H9 (cell line): Measurements from ENCODE around the gene VPS41. TPM values are rescaled to one million over a fixed set of nuclear protein-coding genes. Genes with fewer than 3 reads are reported as not detected.

Experiments
- DNase-seq: peaks from one replicate; pipeline ENCODE4 v3.0.0-alpha.2; 2017
- H2AFZ ChIP-seq: one replicate; pipeline ENCODE4 v1.6.1; 2013; ENCODE audit warnings: mild to moderate bottlenecking, low read length, control low read depth, moderate library complexity
- H2AK5ac ChIP-seq: 2 replicates; pipeline ENCODE4 v1.6.1; 2013; ENCODE audit warnings: low read length, control low read depth, mixed read lengths; ENCODE audit not compliant: insufficient read length
- H2BK120ac ChIP-seq: one replicate; pipeline ENCODE4 v1.6.1; 2013; ENCODE audit warnings: low read depth, mild to moderate bottlenecking, low read length, control low read depth, inconsistent platforms; ENCODE audit not compliant: poor library complexity, severe bottlenecking
- H2BK12ac ChIP-seq: 2 replicates; pipeline ENCODE4 v1.6.1; 2013; ENCODE audit warnings: low read length, control low read depth, mixed read lengths, low read depth; ENCODE audit not compliant: insufficient read length
- H2BK15ac ChIP-seq: 2 replicates; pipeline ENCODE4 v1.6.1; 2013; ENCODE audit warnings: low read depth, low read length, control low read depth
- H2BK20ac ChIP-seq: one replicate; pipeline ENCODE4 v1.6.1; 2013; ENCODE audit warnings: low read depth, mild to moderate bottlenecking, low read length, control low read depth, inconsistent platforms; ENCODE audit not compliant: poor library complexity, severe bottlenecking
- H2BK5ac ChIP-seq: 2 replicates; pipeline ENCODE4 v1.6.1; 2013; ENCODE audit warnings: low read length, control low read depth, mixed read lengths; ENCODE audit not compliant: insufficient read length
- H3K14ac ChIP-seq: 2 replicates; pipeline ENCODE4 v1.6.1; 2013; ENCODE audit warnings: low read length, control low read depth; ENCODE audit not compliant: insufficient read depth
- H3K18ac ChIP-seq: 2 replicates; pipeline ENCODE4 v1.6.1; 2013; ENCODE audit warnings: low read depth, mild to moderate bottlenecking, mixed read lengths, low read length, control low read depth; ENCODE audit not compliant: insufficient read length
- H3K23ac ChIP-seq: 2 replicates; pipeline ENCODE4 v1.6.1; 2013; ENCODE audit warnings: low read length, control low read depth, mixed read lengths, low read depth; ENCODE audit not compliant: insufficient read length
- H3K23me2 ChIP-seq: 2 replicates; pipeline ENCODE4 v1.6.1; 2013; ENCODE audit warnings: low read depth, mild to moderate bottlenecking, mixed read lengths, low read length, control low read depth; ENCODE audit not compliant: insufficient read length, poor library complexity, severe bottlenecking
- H3K27ac ChIP-seq: 2 replicates; pipeline ENCODE4 v1.5.1; 2013; ENCODE audit warnings: low read length, control low read depth, mixed read lengths, low read depth; ENCODE audit not compliant: insufficient read length
- H3K27me3 ChIP-seq: 2 replicates; pipeline ENCODE4 v1.6.1; 2013; ENCODE audit warnings: low read length, control low read depth, inconsistent platforms; ENCODE audit not compliant: insufficient read depth
- H3K4ac ChIP-seq: 2 replicates; pipeline ENCODE4 v1.6.1; 2013; ENCODE audit warnings: low read depth, mild to moderate bottlenecking, control low read depth, inconsistent platforms, low read length, moderate library complexity
- H3K4me1 ChIP-seq: 2 replicates; pipeline ENCODE4 v1.6.1; 2013; ENCODE audit warnings: low read length, control low read depth, inconsistent platforms; ENCODE audit not compliant: insufficient read depth
- H3K4me2 ChIP-seq: 2 replicates; pipeline ENCODE4 v1.6.1; 2013; ENCODE audit warnings: low read length, control low read depth, mixed read lengths; ENCODE audit not compliant: insufficient read length, insufficient read depth
- H3K56ac ChIP-seq: 2 replicates; pipeline ENCODE4 v1.6.1; 2013; ENCODE audit warnings: low read depth, mild to moderate bottlenecking, mixed read lengths, low read length, control low read depth; ENCODE audit not compliant: insufficient read length
- H3K79me1 ChIP-seq: 2 replicates; pipeline ENCODE4 v1.6.1; 2013; ENCODE audit warnings: low read depth, mild to moderate bottlenecking, moderate library complexity, low read length, control low read depth, inconsistent platforms; ENCODE audit not compliant: insufficient read depth, poor library complexity, severe bottlenecking
- H3K79me2 ChIP-seq: 2 replicates; pipeline ENCODE4 v1.6.1; 2013; ENCODE audit warnings: low read length, control low read depth, inconsistent platforms; ENCODE audit not compliant: insufficient read depth
- H3K9ac ChIP-seq: 2 replicates; pipeline ENCODE4 v1.6.1; 2013; ENCODE audit warnings: low read length, control low read depth, mixed read lengths; ENCODE audit not compliant: insufficient read length; ENCODE audit errors: extremely low read depth
- H3K9me3 ChIP-seq: one replicate; pipeline ENCODE4 v1.6.1; 2013; ENCODE audit warnings: low read depth, low read length, inconsistent platforms; ENCODE audit not compliant: control insufficient read depth
- H3T11ph ChIP-seq: one replicate; pipeline ENCODE4 v1.6.1; 2013; ENCODE audit warnings: mild to moderate bottlenecking, low read length, control low read depth, inconsistent platforms
- H4K20me1 ChIP-seq: one replicate; pipeline ENCODE4 v1.6.1; 2013; ENCODE audit not compliant: control insufficient read depth, insufficient read length, insufficient read depth
- H4K5ac ChIP-seq: 2 replicates; pipeline ENCODE4 v1.6.1; 2013; ENCODE audit warnings: low read depth, mild to moderate bottlenecking, mixed read lengths, low read length, control low read depth; ENCODE audit not compliant: insufficient read length
- H4K8ac ChIP-seq: replicated peaks from 2 replicates; pipeline ENCODE4 v1.6.1; 2013; ENCODE audit warnings: low read length, control low read depth, mixed read lengths, low read depth; ENCODE audit not compliant: insufficient read length
- H4K91ac ChIP-seq: 2 replicates; pipeline ENCODE4 v1.6.1; 2013; ENCODE audit warnings: low read depth, mild to moderate bottlenecking, moderate library complexity, mixed read lengths, low read length, control low read depth; ENCODE audit not compliant: insufficient read length
- H3K27ac Mint-ChIP-seq, 3 experiments: 2 replicates in 2 of 3; 3 replicates in 1 of 3; pipeline ENCODE4 v1.8.0; 2020 to 2021; ENCODE audit warnings: mixed read lengths in 3 of 3, mild to moderate bottlenecking in 1 of 3, moderate library complexity in 1 of 3
- H3K27me3 Mint-ChIP-seq: 2 replicates; pipeline ENCODE4 v1.8.0; 2021; ENCODE audit warnings: low read depth, mild to moderate bottlenecking, moderate library complexity, mixed read lengths
- H3K36me3 Mint-ChIP-seq, 3 experiments: 2 replicates in 2 of 3; 3 replicates in 1 of 3; pipeline ENCODE4 v1.8.0; 2020 to 2021; ENCODE audit warnings: low read depth in 3 of 3, mixed read lengths in 3 of 3; ENCODE audit not compliant: insufficient read depth in 1 of 3
- H3K4me1 Mint-ChIP-seq, 2 experiments: 2 replicates each; pipeline ENCODE4 v1.8.0; 2020; ENCODE audit warnings: mixed read lengths in 2 of 2
- H3K4me3 Mint-ChIP-seq, 2 experiments: 2 replicates in 1 of 2; 3 replicates in 1 of 2; pipeline ENCODE4 v1.8.0; 2020 to 2021; ENCODE audit warnings: mild to moderate bottlenecking in 2 of 2, mixed read lengths in 2 of 2, moderate library complexity in 1 of 2
- H3K9me3 Mint-ChIP-seq, 2 experiments: 2 replicates in 1 of 2; 3 replicates in 1 of 2; pipeline ENCODE4 v1.8.0; 2020; ENCODE audit warnings: mild to moderate bottlenecking in 2 of 2, mixed read lengths in 2 of 2, moderate library complexity in 1 of 2
- CTCF ChIP-seq: fragments of 200-600 bp; sonication (generic); conservative IDR thresholded peaks from 3 replicates; pipeline ENCODE4 v1.8.0; 2021; ENCODE audit warnings: antibody characterized with exemption, mild to moderate bottlenecking
- WGBS: extraction: QIAGEN DNeasy Blood & Tissue Kit; methylation state at CpG from one replicate; pipeline ENCODE4 v1.1.7; 2013; ENCODE audit warnings: missing lambda C conversion rate, low lambda C conversion rate, mixed read lengths; ENCODE audit not compliant: insufficient read length; ENCODE audit errors: extremely low coverage; 5-methylcytosine and 5-hydroxymethylcytosine counted together
- total RNA-seq: library from RNA; stranded (reverse); gene quantifications from 2 replicates; pipeline ENCODE4 v1.2.1, GENCODE V29; 2021

VPS41 gene
- total RNA-seq, 1 experiment from 2014 or later = 49.3 TPM

- H3K79me2 ChIP-seq = no peaks in the 10 kb centered on the region
- no peak overlapping the region for H2BK20ac ChIP-seq
- no peak overlapping the region for H4K8ac ChIP-seq
- no peak overlapping the region for H4K91ac ChIP-seq
- peaks cover 25 to 30% of the 10 kb centered on the region in 2 experiments for H3K4me1 Mint-ChIP-seq
- DNase-seq = no peak
- no peaks in the 10 kb centered on the region for H3K36me3 Mint-ChIP-seq
- no peak overlapping the region for H3K56ac ChIP-seq
- no peak overlapping the region for H2BK12ac ChIP-seq
- H3K4ac ChIP-seq = no peak overlapping the region
- no peak overlapping the region for H2AFZ ChIP-seq
- no peak overlapping the region for H3K27ac Mint-ChIP-seq
- H2AK5ac ChIP-seq = no peak overlapping the region
- H3K9me3 Mint-ChIP-seq = no peaks in the 10 kb centered on the region
- H3K18ac ChIP-seq = no peak overlapping the region
- H3K27me3 ChIP-seq = no peaks in the 10 kb centered on the region
- H3K79me1 ChIP-seq = no peaks in the 10 kb centered on the region
- no peak overlapping the region for H3K23ac ChIP-seq
- no peak overlapping the region for H2BK5ac ChIP-seq
- no peaks in the 10 kb centered on the region for H3K9me3 ChIP-seq
- H3K14ac ChIP-seq = no peak overlapping the region
- H3K23me2 ChIP-seq = no peaks in the 10 kb centered on the region
- no peak overlapping the region for H3K4me3 Mint-ChIP-seq
- no peak overlapping the region for H3K9ac ChIP-seq
- no CpG with 5 or more reads among the region's 1 CpG for WGBS
- no peak overlapping the region for H3K27ac ChIP-seq
- H2BK120ac ChIP-seq = no peak overlapping the region
- no peak overlapping the region for H3T11ph ChIP-seq
- H4K20me1 ChIP-seq = no peaks in the 10 kb centered on the region
- TF ChIP-seq CTCF = no peak
- no peak overlapping the region for H3K4me2 ChIP-seq
- no peak overlapping the region for H4K5ac ChIP-seq
- no peak overlapping the region for H2BK15ac ChIP-seq
- no peaks in the 10 kb centered on the region for H3K4me1 ChIP-seq
- H3K27me3 Mint-ChIP-seq = no peaks in the 10 kb centered on the region
These were observed 27.6 kb upstream of the VPS41 start for GRCh38 chr7:38936641-38937040.
